Measurements from ENCODE around the gene TAP1.

TAP1 gene

DNA sequence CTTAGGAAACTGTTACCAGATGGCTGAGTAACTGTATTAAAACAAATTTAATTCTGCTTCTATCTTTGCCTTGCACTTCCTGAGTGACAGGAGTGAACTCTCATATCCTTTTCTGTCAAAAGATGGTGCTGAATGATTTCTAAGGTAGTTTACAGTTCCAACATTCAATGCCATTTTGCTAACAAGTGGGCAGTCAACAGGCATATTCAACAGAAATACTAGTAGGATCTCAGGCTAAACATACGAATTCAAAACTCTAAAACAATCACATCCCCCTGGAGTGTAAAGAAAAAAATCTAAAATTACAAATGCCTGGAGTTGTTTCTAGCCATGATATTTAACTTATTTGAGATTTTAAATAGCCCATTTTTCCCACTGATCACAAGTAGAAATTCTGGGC lies 7.2 kb upstream of the TAP1 start:
- no peak for DNase-seq (ENCODE audit: low read depth)

DNA sequence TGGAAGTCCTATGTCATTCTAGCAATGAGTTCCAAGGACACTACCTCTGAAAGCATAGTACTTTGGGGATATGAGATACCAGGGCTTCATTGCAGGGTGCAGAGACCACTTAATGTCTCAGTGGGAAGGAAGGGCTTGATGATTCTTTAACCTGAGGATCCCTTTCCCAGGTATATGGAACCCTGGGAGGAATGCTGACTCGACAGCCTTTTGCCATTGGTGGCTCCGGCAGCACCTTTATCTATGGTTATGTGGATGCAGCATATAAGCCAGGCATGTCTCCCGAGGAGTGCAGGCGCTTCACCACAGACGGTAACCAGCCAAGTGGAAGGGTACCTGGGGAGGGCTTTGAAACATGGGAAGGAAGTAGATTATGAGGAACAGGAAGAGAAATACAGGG lies 4.7 kb upstream of the TAP1 start:
- no peak for DNase-seq (ENCODE audit: low read depth)

DNA sequence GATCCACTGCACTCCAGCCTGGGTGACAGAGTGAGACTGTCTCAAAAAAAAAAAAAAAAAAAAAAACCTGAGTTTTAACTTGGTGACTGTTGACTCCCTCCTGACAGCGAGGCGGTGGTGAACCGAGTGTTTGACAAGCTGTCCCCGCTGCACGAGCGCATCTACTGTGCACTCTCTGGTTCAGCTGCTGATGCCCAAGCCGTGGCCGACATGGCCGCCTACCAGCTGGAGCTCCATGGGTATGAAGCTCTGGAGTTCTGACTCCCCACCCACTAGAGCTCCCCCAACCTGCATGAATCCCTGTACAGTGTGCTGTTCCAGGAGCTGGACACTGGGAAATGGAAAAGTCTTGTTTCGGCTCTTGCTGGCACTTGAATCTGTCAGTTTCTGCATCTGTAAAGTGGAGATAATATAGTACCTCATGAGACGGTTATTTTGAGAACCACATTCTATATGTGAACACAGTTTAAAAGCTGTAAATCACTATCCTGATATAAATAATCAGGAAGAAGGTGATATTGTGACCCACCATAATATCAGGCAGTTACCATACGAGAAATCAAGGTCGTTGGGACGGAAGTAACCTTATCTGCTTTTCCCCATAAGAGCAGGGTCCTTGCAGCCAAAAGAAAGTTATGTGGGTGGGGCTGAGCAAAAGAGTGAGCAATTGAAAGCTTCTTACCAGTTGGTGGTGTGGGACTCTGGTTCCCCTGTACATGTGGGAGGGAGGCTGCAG lies 3.8 kb upstream of the TAP1 start:
- DNase-seq (ENCODE audit: low read depth) = no peak

DNA sequence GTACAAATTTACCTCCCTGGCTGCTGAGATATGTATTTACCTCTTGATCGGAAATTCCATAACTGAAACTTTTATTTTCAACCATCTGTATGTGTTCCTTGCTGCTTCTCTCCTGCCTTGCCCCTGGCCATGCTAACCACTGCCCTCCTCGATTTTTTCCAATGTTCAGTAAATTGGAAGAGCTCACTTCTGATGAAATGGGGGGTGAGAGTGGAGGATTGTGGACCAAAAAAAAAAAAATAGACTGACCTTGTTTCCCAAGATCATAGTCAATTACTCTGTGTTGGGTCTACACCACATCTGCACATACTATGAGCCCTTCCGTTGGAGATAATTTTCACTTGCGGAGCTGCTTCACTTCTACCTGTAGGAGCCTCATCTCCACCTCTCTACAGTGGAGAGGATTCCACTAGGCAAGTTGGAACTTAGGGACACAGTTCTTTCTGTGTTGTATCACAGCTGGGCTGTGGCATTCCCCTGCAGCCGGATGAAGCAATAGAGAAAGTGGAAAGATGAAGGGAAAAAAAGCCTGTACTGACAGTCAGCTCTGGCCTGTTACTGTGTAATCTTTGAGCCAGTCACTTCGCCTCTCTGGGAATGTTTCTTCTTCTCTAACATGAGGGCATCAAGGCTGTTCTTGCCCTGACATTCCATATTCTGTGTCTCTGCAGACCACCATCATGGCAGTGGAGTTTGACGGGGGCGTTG lies 2.1 kb upstream of the TAP1 start:
- no peak for DNase-seq (ENCODE audit: low read depth)

GRCh38 chr6:32854376-32855178 lies 1.1 kb upstream of the TAP1 start:
- DNase-seq (ENCODE audit: low read depth) = no peak

- no peak for DNase-seq (ENCODE audit: low read depth)
These were observed 512 bp downstream of the TAP1 start for GRCh38 chr6:32852844-32853540.

GRCh38 chr6:32852018-32852843 lies 1.3 kb downstream of the TAP1 start:
- no peak for DNase-seq (ENCODE audit: low read depth)

- DNase-seq (ENCODE audit: low read depth) = no peak
These were observed 2.5 kb downstream of the TAP1 start for GRCh38 chr6:32851025-32851424.

DNA sequence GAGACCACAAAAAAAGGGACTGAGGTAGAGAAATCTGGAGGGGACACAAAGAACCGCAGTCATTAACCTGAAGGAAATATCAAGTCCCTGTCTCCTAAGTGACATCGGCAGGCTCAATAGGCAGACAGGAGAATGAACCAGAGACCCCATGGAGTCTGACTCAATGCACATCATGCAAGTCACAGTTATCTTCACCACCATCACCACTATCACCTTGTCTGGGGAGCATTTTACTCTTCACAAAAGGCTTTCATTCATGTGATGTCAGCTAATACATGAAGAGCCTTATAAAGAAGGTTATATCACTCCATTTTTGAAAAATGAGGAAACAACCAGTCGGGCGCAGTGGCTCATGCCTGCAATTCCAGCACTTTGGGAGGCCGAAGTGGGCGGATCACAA lies 4.4 kb downstream of the TAP1 start:
- DNase-seq (ENCODE audit: low read depth) = no peak

DNA sequence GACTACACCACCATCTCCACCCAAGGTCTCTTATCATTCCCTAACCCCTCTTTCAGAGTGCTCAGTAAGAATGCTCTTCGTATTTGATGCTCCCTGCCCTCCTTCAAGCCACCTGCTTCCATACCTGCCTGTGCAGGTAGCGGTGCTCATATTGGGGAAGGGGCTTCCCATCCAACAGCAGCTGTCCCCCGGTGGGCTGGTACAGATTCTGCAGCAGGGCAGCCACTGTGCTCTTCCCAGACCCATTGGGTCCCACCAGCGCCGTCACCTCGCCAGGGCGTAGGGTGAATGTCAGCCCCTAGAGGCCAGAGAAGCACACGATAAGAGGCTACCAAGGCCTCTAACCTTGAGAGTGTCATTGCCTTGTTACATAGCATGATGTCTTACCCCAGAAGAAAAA lies 5.7 kb downstream of the TAP1 start:
- DNase-seq (ENCODE audit: low read depth) = no peak

- DNase-seq (ENCODE audit: low read depth) = no peak
These were observed 6.5 kb downstream of the TAP1 start for GRCh38 chr6:32847004-32847403.

DNA sequence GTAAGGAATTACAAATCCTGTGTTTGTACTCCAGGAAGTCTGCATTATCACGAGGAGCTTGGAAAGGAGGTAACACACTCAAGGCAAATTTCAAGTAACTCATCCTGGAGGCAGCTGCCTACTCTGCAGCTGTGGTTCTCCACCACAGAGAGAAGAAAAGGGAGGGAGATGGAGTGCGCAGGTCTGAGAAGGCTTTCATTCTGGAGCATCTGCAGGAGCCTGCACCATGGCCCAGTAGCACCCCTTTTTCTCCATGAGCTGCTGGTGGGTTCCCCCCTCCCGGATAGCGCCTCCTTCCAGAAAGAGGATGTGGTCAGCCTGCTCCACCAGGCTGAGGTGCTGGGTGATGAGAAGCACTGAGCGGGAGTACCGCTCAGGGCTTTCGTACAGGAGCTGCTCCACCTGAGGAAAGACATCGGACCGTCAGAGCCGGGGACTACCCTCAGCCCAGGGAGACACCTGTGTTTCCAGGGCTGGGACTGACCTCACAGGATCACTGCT lies 8.1 kb downstream of the TAP1 start:
- DNase-seq (ENCODE audit: low read depth) = no peak

- DNase-seq (ENCODE audit: low read depth) = no peak
These were observed 8.6 kb downstream of the TAP1 start for GRCh38 chr6:32844839-32845383.

- peak; percentile 83 for DNase-seq (ENCODE audit: low read depth)
These were observed 9.3 kb downstream of the TAP1 start, which contains the start of gene PSMB8 for GRCh38 chr6:32843979-32844838. Gene PSMB8 (minus strand): TSS chr6:32844047. CDS start chr6:32843996, 51 bp downstream.

GRCh38 chr6:32843331-32843978 lies 10.0 kb downstream of the TAP1 start:
- no peak for DNase-seq (ENCODE audit: low read depth)

GRCh38 chr6:32842690-32843089 lies 10.8 kb downstream of the TAP1 start:
- DNase-seq (ENCODE audit: low read depth) = no peak

DNA sequence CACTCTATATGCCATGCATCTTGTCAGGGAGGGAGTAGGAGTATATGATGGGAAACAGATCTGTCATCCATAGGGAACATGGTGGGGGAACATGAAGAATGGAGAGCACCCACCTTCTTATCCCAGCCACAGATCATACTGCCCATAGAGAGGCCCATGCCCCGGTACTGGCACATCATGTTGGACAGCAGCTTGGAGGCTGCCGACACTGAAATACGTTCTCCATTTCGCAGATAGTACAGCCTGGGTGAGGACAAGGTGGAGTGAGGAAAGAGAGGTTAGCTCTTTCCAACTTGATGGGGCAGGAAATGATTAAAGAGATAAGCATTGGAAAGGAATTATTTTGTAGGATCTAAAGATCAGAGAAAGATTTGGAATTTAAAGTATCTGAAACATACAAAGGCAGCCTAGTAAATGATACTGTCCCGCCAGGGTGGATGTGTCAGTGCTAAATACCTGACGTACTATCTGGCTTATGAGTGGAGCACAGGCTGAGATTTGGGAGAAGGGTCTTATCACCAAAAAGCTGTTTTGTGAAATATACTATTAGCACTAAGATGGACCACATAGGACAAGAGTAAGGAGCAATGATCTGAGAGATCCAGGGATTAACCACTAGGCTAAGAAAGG lies 11.4 kb downstream of the TAP1 start:
- DNase-seq (ENCODE audit: low read depth) = no peak

DNA sequence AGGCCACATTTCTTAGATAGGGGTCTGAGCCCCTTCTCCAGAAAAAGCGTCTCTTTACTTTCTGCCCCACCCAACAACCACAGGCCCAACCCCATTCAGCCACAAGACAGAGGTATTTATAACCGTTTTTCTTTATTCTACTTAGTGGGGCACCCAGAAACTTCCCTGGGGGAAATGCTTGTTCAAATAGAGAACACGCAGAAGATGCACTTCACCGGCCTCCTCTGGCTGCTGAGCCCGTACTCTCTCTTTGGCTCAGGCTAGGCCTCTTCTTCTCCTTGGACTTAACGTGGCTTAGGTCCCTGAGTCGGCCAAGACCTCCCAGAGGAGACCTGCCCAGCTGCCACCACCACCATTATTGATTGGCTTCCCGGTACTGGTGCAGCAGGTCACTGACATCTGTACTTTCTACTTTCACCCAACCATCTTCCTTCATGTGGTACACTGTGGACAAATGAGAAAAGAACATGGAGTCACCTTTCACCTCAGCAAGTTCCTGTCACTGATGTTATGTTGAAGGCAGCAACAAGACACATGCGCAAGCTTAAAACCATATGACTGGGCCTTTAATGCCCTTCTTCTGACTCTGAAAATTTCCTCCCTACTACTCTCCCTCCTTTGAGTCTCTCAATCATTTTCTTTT lies 12.8 kb downstream of the TAP1 start:
- DNase-seq (ENCODE audit: low read depth) = no peak

All from HS-5 (cell line).